LHCN-M2 (cell line): Measurements from ENCODE around the gene ERP27. TPM values are rescaled to one million over a fixed set of nuclear protein-coding genes. Genes with fewer than 3 reads are reported as not detected.

Experiments used
- DNase-seq: peaks from one replicate; pipeline ENCODE4 v3.0.0-alpha.2; 2012; ENCODE audit warnings: low read depth
- total RNA-seq: library from RNA; depleted of rRNA; stranded (reverse); fragments of >200 nt; gene quantifications from 2 replicates; pipeline ENCODE4 v1.2.3, GENCODE V29; 2014

The ERP27 gene
- total RNA-seq, 1 experiment from 2014 or later = not detected

DNA sequence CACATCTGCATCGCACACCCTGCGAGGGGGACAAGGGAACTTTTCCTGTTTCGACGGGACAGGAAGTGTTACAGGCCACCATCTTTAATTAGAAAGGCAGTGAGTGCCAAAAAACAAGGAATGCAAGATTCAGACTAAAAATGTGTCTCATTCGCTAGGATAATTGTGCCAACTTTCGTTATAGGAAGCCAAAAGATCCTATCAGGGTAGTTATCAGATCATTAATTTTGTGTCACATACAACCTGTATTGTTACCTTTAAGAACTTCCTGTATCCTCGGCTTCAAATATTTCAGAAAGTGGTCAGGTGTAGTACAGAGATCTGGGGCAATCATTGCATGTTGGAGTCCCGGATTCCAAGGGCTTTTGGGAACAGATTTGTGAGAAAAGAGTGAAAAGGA is 33.5 kb downstream of the ERP27 start:
- DNase-seq = no peak

DNA sequence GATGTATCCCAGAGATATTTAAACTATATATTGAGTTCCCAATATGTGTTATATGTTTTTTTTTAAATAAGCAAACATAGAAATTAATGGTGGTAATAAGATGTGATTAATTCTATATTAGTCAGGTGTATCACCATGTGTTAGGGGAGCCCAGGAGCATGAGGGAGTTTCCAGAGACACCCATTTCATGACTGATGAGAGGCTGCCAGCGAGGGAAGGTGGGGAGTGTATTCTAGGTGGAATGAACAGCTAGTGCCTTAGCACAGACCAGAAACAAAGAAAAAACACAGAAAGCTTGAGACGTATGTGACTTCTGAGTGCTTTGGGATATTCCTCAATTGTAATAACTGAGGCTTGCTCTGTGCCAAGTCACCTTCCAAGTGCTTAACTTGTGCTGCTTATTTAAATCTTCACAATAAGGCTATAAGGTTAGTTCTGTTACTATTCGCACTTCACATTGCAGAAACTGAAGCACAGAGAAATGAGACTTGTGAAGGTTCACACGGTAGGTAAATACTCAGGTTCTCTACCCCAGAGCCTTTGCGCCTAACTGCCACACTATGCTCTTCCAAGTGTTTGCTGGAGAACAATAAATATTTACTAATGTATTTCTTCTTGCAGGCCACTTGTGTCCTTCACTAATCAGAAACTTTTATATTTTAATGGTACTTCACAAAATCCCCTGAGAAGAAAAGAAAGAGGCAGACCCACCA is 34.8 kb downstream of the ERP27 start:
- no peak for DNase-seq

DNA sequence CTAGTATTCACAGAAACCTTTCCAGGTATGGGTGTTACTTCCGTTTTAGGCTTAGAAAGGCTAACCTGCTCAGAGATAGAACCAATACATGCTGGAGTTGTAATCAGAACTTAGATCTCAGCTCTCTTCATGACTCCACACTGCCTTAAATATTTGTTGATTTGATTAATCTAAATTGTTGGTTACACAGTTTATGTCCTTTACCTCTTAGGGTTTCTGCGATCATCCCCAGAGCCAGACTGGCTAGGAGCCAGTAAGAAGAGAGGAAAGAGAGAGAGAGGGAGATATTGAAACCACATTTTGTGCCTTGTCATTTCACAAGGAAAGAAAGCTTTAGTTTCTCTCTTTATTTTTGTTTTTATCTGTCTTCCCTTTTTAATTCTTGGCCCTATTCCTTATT is 35.9 kb downstream of the ERP27 start:
- DNase-seq = no peak

DNA sequence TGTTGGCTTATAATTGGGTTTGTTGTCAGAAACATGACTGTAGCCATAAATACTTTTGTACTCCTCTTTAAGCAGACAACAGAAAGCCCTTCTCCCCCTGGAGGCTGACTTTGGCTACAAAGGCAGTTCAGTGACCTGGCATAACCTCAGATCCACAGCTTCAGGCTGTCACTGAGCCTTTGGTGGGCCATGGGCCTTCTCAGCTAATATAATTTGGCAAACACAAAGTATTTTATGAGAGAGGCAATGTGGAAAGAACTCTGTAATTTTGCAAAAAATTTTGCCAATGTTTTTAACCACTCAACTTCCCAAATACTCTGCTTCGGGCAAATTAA is 37.1 kb downstream of the ERP27 start:
- no peak for DNase-seq

DNA sequence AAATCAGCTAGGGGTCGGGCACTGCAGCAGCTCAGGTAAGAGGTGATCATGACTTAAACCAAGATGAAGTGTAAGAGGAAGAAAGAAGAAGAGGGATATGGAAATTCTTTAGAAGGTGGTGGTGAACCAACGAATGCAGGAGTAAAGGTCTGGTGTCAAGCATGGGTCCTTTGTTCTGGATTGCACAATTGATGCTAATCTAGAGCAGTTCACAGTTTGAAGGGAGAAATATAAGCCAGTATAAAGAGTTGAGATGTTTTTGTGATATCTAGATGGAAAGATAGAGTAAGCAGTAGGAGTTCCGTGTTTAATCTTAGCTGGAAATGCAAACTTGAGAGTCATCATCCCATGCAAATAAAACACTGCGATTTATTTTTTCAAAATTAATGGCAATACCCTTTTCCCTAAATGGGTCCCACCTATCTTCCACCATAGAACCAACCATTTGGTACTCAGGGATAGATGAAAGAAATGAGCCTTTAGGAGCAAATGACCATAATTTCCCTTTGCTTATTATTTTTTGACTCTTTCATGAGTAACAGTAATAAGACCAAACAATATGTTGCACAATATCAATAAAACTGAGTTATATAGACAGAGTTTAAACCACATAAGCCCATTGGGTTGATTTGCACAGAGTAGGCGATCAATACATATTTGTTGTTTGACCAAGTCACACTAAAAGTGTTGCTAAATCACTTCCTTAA is 37.7 kb downstream of the ERP27 start:
- no peak for DNase-seq

DNA sequence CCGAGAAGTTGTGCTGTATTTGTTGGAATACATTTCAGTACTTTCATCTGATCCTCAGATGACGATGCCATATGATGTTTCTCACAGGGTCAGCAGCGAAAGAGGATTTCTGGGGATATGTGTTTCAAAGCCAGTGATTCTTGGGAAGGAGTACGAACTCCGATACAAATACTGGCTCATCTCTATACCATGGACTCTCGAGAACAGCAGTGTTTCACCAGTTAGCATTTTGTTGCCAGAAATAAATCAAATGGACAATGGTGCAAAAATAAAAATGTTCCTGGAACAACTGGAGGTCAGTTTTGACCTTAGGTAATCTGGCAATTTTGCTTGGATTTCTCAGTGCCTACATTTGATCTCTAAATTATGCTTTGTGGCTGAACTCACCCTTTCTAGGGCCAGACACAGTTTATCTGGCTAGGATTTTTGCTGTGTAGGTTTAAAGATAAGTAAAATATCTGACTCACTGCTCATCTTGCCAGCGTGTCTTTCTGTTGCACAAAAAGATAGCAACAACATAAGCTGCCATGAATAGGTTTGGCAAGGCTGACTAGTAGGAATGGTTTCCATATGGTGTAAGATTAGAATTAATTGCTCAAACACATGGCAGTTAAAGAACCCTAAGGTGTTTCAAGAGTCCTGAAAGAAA is 41.7 kb downstream of the ERP27 start:
- no peak for DNase-seq

DNA sequence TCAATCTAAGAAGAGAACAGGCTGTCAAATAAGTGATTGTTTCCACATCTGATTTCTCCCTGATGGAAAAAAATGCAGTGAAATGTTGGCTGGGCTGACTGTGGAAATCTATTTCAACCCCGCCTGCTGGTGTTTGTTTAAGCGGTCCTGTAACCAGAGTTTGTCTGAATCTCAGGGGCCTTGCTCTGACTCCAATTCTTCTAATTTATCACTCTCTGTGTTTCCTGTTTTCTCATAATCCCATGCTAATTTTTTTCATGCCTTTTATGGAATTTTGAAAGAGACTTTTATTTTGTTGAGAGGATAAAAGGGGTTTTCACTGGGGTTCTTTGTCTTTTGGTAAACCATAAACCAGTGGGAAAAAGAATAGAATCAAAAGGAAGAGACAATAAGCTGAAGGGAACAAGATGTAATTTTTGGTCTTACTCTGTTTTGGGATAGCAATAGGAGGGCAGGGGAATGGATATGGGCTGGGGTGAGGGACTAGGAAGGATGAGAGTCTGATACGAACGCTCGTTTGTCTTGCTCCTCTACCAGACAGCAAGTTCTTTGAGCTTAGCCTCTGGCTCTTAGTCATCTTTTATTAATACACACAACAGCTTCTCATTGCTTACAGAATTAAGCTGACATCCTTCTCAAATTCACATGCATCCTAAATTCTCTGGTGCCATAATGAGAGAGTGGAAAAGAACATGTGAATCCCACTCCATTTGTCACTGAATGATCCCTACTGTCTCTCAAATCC is 44.7 kb downstream of the ERP27 start:
- no peak for DNase-seq

DNA sequence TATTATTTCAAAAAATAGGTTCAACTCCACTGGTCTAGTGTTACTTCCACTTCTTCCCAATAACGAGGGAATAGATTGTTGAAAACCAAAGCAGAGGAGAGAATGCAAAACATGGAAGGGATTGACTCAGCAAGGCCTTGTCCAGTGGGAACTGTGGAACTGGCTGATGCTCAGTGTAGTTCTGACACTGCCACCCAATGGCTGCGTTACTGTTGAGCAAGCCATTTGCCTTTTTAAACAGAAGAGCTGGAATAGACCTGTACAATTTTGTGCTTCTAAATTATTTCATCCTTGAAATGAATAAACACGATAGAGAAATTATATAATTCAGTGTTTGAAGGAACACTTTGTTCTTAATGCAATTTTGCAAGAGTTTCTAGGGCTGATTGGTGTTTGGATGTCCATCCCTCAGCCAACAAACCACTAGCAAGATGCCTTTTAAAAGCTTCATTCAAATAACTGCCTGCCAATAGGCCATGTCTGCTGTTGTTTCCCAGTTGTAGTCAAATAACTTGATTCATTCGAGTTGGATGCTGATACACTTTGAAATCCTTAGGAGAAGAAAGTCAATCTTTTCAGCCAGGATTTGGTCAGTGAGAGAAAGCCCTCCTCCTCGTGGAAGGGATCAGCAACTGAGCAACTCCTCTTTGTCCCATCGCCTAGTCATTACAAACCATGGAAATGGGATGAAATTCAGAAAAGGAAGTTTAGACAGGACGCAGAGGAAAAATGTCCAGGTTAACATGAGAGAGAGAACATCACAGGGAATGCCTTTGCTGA is 45.4 kb downstream of the ERP27 start:
- DNase-seq = peak; percentile 34

DNA sequence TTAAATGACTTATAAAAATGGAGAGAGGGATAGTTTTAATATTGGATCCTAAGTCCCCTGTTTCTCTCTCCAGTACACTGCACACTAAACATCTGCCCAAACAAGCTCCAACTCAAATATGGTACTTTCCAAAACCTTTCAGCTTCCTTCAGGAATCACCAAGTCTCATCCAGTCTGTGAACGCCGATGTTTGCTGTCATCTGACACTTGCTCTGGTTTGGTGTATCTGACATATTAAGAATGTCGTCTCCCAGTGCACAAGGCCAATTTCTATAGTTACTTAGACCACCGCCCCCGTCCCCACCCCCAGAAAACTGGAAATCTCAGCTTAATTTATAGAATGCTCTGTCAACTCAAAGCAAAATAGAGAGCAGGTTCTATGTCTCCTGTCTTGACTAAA is 47.6 kb downstream of the ERP27 start:
- no peak for DNase-seq

DNA sequence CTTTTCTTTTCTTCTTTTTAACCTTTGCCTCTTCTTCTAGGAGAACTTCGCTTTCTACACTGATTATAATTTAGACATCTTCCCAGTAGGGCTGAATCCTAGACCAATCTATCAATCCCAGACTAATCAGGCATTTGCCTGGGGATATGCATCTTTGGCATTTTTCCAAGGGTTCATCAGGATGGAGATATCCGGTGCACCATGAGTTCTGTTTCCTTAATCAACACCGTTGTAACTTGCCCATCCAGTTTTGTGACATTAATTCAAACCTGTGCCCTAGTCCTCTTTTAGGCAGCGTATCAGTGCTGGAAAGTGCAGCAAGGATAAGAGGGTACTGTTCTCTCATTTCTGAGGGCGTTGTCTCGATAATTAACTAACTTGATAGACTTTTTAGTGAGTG is 52.1 kb downstream of the ERP27 start:
- DNase-seq = no peak

DNA sequence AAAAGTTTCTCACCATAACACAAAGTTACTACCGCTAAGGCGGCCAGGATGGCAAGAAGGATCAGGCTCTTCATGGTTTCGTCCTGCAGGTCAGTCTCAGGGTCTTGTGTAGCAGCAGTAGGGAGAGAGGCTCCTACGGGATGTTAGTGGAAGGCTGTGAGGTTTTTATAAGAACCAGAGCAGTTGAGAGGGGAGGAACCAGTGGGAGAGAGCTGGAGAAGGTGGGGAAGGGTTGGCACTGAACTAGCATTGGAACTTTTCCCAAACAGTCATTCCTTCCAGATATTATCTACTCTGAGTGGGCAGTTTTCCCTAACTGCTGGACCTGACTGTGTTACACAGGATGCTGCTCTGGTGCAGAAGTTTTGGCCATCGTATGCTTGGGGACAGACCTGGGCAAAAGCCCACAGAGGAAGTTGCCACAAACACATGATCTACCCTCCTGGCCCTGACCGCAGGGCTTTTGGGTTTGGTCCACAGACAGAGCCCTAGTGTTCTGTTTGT is 52.6 kb downstream of the ERP27 start, which contains the start of gene MGP:
Gene MGP (minus strand): TSS at position 137 of the 504 bp plus-strand sequence. CDS start 63 bp downstream, at position 74.
- DNase-seq = no peak

DNA sequence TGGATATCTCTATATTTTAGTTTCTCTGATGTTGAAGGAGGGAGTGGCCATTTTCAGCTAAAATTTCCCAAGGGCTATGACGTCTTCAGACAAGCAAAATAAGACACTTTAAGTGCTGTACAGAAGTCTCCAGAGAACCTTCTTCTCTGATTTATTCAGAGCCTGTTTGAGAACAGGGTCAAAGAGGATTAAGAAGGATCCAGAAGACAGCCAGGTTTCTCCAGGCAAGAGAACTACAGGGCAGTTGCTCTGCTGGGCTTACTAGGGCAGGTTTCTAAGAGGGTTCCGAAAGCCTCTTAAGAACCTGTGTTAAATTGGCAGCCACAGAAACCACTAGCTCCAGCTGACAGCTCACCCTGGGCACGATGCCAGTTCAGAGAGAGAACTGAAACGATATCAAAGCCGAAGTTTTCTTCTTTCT is 53.9 kb downstream of the ERP27 start:
- DNase-seq = peak; percentile 83

DNA sequence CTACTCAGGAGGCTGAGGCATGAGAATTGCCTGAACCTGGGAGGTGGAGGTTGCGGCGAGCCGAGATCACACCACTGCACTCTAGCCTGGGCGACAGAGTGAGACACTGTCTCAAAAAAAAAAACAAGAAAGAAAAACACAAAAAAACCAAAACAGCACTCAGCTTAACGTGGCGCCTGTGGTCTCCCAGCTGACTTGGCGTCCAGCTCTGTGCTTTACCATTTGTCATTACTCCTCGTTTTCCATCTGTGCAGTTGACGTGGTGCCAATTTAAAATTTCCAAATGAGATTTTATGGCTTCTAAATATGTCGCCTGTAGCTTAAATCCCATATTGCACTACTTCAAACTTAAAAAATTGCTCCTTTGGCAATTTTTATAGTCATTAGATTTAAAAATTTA is 54.7 kb downstream of the ERP27 start:
- no peak for DNase-seq

DNA sequence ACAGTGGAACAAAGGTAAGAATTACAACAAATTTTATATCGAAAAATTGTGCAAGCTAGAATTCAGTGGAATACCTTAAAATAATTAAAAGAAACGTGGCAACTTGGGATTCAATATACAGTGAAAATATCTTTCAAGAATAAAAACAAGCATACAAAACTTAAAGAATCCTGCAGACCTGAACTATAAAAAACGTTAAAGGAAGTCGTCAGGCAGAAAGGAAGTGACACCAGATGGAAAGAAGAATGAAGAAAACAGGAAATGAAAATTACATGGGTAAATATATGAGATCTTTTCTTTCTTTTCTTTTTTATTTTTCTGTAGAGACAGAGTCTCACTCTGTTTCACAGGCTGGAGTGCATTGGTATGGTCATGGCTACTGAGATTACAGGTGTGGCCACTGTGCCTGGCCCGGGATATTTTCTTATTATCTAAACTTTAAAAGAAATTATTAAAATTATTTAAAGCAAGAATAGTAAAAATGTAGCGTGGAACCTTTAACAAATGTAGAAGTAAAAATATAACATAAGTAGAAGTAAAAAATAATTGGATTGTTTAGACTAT is 57.4 kb downstream of the ERP27 start:
- no peak for DNase-seq

DNA sequence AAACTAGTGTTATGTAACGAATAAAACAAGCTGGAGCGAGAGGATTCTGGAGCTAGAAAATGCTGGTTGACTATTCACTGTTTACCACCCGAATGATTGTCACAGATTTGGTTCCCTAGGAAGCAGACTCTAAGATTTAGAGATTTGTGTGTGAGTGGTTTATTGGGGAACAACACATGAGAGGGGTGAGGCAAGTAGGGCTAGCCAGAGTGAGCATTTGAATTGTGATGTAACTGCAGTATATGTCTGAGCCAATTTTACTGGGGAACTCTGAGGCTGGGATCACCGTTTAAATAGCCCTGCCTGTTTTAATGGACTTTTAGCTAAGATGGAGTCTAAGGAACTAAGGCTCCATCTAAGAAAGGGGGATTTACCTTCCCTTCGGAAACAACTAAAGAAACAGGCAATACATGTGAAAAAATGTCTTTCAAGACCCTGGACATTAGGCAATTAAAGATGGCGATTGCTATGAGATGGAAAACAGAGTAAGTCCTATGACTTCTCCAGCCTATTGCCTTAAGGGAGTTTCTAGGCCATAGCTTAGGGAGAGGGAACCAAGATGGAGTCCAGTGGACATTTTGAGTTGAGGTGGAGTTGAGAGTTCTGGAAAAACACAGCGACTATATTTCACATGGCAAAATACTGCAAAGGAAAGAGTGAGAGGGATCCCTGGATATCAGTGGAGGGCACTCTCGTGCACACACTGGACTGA is 59.0 kb downstream of the ERP27 start:
- no peak for DNase-seq

DNA sequence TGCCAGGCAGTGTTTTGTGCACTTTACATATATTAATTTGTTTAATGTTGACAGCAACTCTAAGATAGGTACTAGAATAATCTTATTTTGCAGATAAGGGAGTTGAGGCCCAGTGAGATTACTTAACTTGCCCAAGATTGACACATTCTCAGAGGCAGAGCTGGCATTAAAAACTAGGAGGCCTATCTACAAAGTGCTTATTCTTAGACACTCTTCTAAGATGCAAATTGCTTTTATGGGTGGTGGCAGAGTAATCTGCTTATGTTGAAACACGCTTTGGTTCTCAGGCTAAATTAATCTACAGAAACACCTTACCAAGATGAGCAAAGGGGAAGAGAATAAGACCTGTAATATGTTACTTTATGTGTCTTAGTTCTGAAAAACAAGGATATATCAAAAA is 59.8 kb downstream of the ERP27 start:
- DNase-seq = no peak

DNA sequence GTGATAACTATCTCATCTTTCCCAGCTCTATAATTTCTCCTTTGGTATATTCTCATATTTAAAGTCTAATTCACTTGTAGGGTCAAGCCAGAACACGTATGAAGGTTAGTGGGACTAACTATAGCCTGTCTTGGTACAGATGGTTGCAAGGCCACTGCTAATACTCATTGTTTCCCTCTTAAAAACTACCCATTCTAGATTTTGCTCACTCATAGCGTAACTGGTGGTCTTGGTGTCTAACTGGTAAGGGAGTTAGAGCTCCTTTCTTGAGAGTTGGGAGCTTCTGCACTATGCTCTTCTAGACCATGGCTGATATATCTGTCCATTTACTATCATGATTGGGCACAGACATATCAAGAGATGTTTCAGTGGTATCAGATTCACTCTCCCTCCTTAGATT is 61.5 kb downstream of the ERP27 start:
- no peak for DNase-seq

DNA sequence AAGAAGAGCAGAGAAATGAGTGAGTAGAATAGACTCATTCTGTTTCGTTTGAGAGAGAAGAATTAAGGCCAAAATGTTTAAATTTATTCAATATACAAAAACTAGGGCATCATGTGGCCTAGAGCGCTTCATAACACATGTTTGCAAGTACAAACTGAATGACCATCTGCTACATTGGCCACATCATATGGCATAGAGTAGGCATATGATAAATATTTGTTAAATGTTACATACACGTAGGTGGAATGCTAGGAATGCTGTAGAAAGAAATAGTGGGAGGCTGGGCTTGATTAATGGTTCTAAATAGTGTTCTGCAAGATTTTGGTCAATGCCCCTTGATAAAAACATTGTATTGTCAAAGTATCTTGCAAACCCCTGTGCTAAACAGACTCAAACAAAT is 63.5 kb downstream of the ERP27 start:
- DNase-seq = no peak

DNA sequence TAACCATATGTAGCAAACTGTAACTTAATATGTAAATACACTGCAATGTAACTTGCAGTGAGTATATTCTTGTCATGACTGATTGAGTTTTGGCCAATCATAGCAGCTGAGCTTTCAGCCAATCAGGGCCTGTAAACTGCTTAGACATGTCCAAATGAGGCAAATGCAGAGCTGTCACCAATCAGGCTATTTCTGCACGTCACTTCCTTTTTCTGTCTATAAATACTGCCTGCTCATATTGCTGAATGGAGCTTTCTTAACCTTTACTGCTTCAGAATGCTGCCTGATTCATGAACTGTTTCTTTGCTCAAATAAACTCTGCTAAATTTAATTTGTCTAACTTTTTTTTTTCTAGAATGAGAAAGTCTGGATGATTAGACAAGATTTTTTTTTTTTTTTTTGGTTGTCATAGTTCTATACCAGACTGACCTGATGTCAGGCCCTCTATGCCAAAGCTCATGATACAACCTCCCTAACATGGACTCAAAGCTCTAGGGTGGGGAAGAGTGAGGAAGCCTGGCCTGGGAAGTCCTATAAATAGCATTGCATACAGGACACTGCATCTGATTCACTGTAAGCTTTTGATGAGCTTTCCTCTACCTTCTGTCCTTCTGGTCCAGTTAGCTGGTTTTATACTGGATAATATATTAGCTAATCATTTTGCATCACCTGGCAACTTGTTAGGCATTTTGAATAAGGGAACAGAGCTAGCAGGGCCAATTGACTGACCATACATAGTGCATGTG is 64.7 kb downstream of the ERP27 start:
- DNase-seq = no peak
